GM18511 (cell line): ENCODE data around the gene RC3H2.
"Not testable (repeated sequence)": the region's sequence is repeated elsewhere in the genome, so short reads cannot be mapped to it uniquely, and the experiment has no call there.

Source experiments
- ATAC-seq: cut with Tn5 transposase; IDR thresholded peaks from one replicate; pipeline ENCODE4 v1.9.1; 2021; ENCODE audit warnings: mild to moderate bottlenecking, moderate library complexity; ENCODE audit not compliant: unreplicated experiment

The RC3H2 gene

DNA sequence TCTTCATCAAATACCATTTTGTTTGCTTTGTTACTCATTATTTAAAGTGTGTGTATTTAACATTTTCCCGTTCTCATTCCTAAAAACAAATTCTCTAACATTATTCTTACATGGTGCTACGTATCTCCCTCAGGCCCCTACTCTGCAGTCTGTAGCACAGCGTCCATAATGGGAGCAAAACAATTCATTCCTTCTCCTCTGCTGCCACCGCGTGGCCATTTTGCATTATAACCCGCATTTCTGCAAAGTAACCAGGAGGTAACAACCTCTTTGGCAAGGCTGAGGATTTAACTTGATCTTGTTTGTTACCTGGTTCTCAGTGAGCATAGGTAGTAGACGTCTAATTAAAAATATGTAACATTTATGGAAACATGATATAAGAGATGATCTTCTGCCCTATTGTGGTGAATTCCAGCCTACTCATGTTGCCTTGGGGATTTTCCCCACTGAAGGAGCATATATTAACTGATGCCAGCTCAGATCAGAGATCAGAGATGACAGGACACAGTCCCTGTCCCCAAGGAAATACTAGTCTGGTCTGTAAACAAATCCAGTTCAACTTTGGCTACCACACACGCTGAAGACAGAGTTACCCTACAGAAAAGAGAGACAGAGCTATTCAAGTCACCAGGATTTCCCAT lies 94.7 kb downstream of the RC3H2 start:
- peak; percentile 88 for ATAC-seq

DNA sequence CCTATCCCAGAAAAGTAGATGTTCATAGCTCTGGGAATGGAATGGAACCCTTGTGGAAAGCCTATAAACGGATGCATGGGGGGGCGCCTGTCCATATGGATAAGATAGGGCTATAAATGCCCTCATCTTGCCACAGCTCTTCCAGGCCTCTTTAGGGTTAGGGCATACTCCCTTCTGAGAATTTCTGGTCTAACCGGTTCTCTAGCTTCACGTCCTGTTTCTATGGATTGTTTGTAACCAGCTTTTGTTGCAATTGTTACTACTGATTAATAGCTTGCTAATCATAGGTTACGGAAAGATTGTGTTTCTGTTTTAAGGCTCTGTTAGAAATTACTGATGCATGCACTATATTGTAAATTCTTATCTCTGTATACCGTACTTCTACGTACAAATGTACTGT lies 95.9 kb downstream of the RC3H2 start:
- ATAC-seq, result not testable (repeated sequence)

DNA sequence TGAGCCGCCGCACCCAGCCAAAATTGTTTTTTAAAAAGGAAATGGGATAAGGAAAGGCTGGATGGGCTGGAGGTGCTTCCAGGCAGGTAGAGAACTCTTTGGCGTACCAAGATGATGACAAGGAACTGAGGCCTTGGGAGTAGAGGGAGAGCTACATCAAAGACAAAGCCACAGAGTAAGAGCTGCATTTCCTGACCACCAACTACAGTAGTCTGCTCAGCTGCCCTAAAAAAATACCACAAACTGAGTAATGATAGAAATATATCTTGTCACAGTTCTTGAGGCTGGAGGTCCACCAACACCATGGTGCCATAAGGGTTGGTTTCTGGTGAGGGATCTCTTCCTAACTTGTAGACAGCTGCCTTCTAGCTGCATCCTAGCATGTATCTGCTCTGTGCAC lies 97.0 kb downstream of the RC3H2 start:
- no peak for ATAC-seq

DNA sequence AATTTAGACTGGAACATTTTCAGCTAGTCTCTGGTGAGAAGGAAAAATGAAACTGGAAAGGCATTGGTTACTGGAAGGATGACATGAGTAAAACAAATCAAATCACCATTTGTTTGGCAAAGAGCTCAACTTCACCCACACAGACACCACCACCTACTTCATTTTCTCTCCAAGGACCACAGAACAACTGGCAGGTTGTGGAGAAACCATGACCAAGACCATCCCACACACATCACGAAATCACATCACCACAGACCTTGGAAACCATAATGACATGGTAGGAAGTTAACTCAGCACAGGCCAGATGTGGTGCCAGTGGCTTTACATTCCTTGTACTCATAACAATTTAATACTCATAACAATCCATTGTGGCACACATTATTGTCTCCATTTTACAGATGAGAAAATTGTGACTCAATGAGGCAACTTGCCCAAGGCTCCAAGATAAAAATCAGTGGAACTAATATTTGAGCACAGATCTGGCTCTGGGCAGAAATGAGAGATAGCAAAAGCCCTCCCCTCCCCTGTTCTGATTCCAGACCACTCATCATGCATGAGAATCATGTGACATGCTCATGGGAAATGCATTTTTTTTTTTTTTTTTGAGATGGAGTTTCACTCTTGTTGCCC lies 97.8 kb downstream of the RC3H2 start:
- ATAC-seq, result no peak

DNA sequence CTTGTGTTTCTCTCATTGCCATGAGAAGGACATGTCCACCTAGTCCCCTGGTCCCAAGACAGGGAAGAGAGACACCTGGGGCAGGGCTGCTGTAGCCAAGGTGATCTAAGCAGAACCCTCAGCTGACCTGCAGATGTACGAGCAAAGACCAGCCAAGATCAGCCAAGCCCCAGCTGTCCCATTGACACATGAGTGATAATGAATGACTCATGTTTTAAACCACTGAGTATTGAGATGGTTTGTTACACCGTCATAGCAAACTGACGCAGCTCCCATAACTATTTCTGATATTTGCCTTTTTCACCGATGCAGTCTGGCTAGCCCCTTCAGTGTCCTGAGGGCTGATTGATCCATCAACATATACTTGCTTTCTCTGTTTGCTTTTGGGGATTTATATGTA lies 98.5 kb downstream of the RC3H2 start:
- ATAC-seq, result no peak

DNA sequence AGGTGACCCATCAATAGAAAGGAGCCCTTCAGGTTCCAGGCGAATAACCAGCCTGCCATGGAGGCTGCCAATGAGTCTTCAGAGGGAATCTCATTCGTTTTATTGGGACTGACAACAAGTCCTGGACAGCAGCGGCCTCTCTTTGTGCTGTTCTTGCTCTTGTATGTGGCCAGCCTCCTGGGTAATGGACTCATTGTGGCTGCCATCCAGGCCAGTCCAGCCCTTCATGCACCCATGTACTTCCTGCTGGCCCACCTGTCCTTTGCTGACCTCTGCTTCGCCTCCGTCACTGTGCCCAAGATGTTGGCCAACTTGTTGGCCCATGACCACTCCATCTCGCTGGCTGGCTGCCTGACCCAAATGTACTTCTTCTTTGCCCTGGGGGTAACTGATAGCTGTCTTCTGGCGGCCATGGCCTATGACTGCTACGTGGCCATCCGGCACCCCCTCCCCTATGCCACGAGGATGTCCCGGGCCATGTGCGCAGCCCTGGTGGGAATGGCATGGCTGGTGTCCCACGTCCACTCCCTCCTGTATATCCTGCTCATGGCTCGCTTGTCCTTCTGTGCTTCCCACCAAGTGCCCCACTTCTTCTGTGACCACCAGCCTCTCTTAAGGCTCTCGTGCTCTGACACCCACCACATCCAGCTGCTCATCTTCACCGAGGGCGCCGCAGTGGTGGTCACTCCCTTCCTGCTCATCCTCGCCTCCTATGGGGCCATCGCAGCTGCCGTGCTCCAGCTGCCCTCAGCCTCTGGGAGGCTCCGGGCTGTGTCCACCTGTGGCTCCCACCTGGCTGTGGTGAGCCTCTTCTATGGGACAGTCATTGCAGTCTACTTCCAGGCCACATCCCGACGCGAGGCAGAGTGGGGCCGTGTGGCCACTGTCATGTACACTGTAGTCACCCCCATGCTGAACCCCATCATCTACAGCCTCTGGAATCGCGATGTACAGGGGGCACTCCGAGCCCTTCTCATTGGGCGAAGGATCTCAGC lies 104.8 kb downstream of the RC3H2 start, which contains the start of gene OR1K1:
OR1K1 (plus strand) TSS at position 58 of the 995 bp plus-strand sequence; CDS start at position 58, 0 bp downstream.
- ATAC-seq, result no peak

DNA sequence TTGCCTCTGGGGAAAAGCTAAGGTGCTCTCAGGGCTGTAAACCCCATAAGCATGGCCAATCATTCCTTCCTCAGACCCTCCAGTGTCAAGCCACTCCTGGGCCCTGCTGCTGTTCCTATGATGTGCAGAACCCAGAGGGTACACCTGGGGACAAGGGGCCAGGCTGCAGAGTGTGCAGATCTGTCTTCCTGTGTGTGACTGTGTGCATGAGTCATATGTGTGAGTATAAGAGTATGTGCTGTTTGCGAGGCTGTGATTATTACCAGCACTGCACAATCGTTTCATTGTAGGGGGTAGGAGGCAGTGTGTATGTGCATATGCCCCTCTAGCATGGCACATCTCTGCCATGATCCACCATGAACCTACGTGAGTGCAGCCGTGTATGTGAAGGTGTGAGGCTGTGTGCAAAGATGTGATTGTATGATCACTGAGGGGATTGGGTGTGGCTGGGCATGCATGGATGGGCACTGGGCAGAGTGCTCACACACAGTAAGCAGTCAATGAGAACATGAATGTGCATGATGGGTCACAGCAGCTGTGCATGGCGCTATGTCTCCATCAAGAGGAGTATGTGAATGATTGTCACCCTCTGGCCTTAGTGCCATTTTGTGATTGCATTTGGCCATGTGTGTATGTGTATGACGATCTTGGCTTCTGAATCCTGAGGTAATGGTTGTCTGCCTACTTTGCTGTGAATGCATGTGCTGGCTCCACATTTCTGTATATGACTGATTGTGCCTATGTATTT lies 107.7 kb downstream of the RC3H2 start:
- ATAC-seq, result no peak
